IMR-90 (cell line): ENCODE results near the gene SYT2. TPM values are rescaled to one million over a fixed set of nuclear protein-coding genes. Genes with fewer than 3 reads are reported as not detected.

Experiments used
- ATAC-seq: fragments of 200-7000 bp; cut with Tn5 transposase; 2 replicates; pipeline ENCODE4 v1.9.1; 2020; ENCODE audit warnings: low read depth, mild to moderate bottlenecking, moderate library complexity
- BruUV-seq: library from RNA; stranded (reverse); fragments of 400-500 nt; replicated peaks from 2 replicates; lab custom pipeline; 2021; lab: Mats Ljungman, UMichigan
- CTCF ChIA-PET: fragments of 300-600 bp; formaldehyde crosslinking; extraction: SDS; loops from one replicate; lab custom pipeline; 2021; ENCODE audit warnings: antibody characterized with exemption; lab: Yijun Ruan, JAX
- POLR2A ChIA-PET: fragments of 300-600 bp; sonication (Branson Sonifier 250); formaldehyde crosslinking; loops from one replicate; lab custom pipeline; 2022; ENCODE audit warnings: antibody characterized with exemption; ENCODE audit not compliant: unreplicated experiment; lab: Charles Lee
- DNase-seq: peaks from one replicate; pipeline ENCODE4 v3.0.0; 2013
- H2AFZ ChIP-seq: replicated peaks from 2 replicates; pipeline ENCODE3; 2013; ENCODE audit warnings: low read length, mild to moderate bottlenecking; ENCODE audit not compliant: poor library complexity
- H2AK5ac ChIP-seq: 2 replicates; pipeline ENCODE4 v1.6.1; 2013; ENCODE audit warnings: low read depth, low read length, inconsistent platforms
- H2AK9ac ChIP-seq: replicated peaks from 2 replicates; pipeline ENCODE3; 2013; ENCODE audit warnings: mild to moderate bottlenecking, low read depth, low read length, moderate library complexity; ENCODE audit not compliant: poor library complexity
- H2BK120ac ChIP-seq: 2 replicates; pipeline ENCODE4 v1.6.1; 2013; ENCODE audit warnings: low read depth, low read length, inconsistent platforms
- H2BK15ac ChIP-seq: 3 replicates; pipeline ENCODE4 v1.6.1; 2013; ENCODE audit warnings: low read depth, low read length, inconsistent platforms
- H2BK20ac ChIP-seq: 2 replicates; pipeline ENCODE4 v1.6.1; 2013; ENCODE audit warnings: low read depth, mild to moderate bottlenecking, inconsistent platforms, low read length, moderate library complexity
- H2BK5ac ChIP-seq: 2 replicates; pipeline ENCODE4 v1.6.1; 2013; ENCODE audit warnings: mild to moderate bottlenecking, low read depth, low read length, inconsistent platforms; ENCODE audit not compliant: poor library complexity, severe bottlenecking
- H3K14ac ChIP-seq: replicated peaks from 2 replicates; pipeline ENCODE4 v1.6.1; 2013; ENCODE audit warnings: low read depth, low read length, inconsistent platforms
- H3K18ac ChIP-seq: 2 replicates; pipeline ENCODE4 v1.6.1; 2013; ENCODE audit warnings: low read depth, low read length, control low read depth
- H3K23ac ChIP-seq: 2 replicates; pipeline ENCODE4 v1.6.1; 2013; ENCODE audit warnings: low read depth, low read length, inconsistent platforms
- H3K27ac ChIP-seq: 2 replicates; pipeline ENCODE4 v1.5.1; 2013; ENCODE audit warnings: mild to moderate bottlenecking, control low read depth, low read length; ENCODE audit not compliant: insufficient read depth
- H3K27me3 ChIP-seq: 2 replicates; pipeline ENCODE4 v1.6.1; 2013; ENCODE audit warnings: low read length; ENCODE audit not compliant: control insufficient read depth, insufficient read depth
- H3K36me3 ChIP-seq: 2 replicates; pipeline ENCODE4 v1.6.1; 2013; ENCODE audit warnings: low read length, mixed read lengths; ENCODE audit not compliant: control insufficient read depth, insufficient read depth
- H3K4ac ChIP-seq: 2 replicates; pipeline ENCODE4 v1.6.1; 2013; ENCODE audit warnings: low read depth, low read length, inconsistent platforms
- H3K4me1 ChIP-seq: 2 replicates; pipeline ENCODE4 v1.6.1; 2013; ENCODE audit warnings: low read length, mixed read lengths; ENCODE audit not compliant: control insufficient read depth, insufficient read depth
- H3K4me2 ChIP-seq: 2 replicates; pipeline ENCODE4 v1.6.1; 2013; ENCODE audit warnings: low read depth, mild to moderate bottlenecking, control low read depth, low read length, moderate library complexity
- H3K4me3 ChIP-seq: 2 replicates; pipeline ENCODE4 v1.5.1; 2013; ENCODE audit warnings: low read depth, mild to moderate bottlenecking, control low read depth, low read length, moderate library complexity; ENCODE audit not compliant: insufficient read depth
- H3K56ac ChIP-seq: 2 replicates; pipeline ENCODE4 v1.6.1; 2013; ENCODE audit warnings: low read length, inconsistent platforms; ENCODE audit not compliant: insufficient read depth; ENCODE audit errors: extremely low read depth
- H3K79me1 ChIP-seq, 2 experiments: 2 replicates each; pipeline ENCODE4 v1.6.1; 2013; ENCODE audit warnings: low read length in 2 of 2, inconsistent platforms in 1 of 2, low read depth in 1 of 2
- H3K9ac ChIP-seq: 2 replicates; pipeline ENCODE4 v1.6.1; 2013; ENCODE audit warnings: low read depth, low read length, control low read depth
- H3K9me1 ChIP-seq: 2 replicates; pipeline ENCODE4 v1.6.1; 2013; ENCODE audit warnings: low read length, inconsistent platforms; ENCODE audit not compliant: insufficient read depth
- H3K9me3 ChIP-seq: 2 replicates; pipeline ENCODE4 v1.6.1; 2013; ENCODE audit warnings: low read length; ENCODE audit not compliant: control insufficient read depth, insufficient read depth
- H4K20me1 ChIP-seq: 2 replicates; pipeline ENCODE4 v1.6.1; 2013; ENCODE audit warnings: low read length, inconsistent platforms; ENCODE audit not compliant: insufficient read depth
- H4K5ac ChIP-seq: 2 replicates; pipeline ENCODE4 v1.6.1; 2013; ENCODE audit warnings: mild to moderate bottlenecking, low read depth, low read length, control low read depth
- H4K8ac ChIP-seq, 2 experiments: 2 replicates each; pipeline ENCODE4 v1.6.1; 2013; ENCODE audit warnings: low read depth in 2 of 2, low read length in 2 of 2, control low read depth in 1 of 2, inconsistent platforms in 1 of 2
- H4K91ac ChIP-seq: 2 replicates; pipeline ENCODE4 v1.6.1; 2013; ENCODE audit warnings: low read depth, low read length, inconsistent platforms; ENCODE audit not compliant: insufficient read depth
- BHLHE40 ChIP-seq: fragments of 150-350 bp; IDR thresholded peaks from 2 replicates; pipeline ENCODE4 v1.6.1; 2016; ENCODE audit warnings: mild to moderate bottlenecking, low read depth, low read length
- CEBPB ChIP-seq: IDR thresholded peaks from 2 replicates; pipeline ENCODE4 v1.6.1; 2012; ENCODE audit warnings: low read depth, low read length, improper control_type of control experiment
- CHD1 ChIP-seq: IDR thresholded peaks from 2 replicates; pipeline ENCODE4 v1.6.1; 2012; ENCODE audit warnings: low read depth, low read length, improper control_type of control experiment
- FOS ChIP-seq: fragments of 150-350 bp; IDR thresholded peaks from 2 replicates; pipeline ENCODE4 v1.6.1; 2016; ENCODE audit warnings: low read depth, low read length
- MAFK ChIP-seq: IDR thresholded peaks from 2 replicates; pipeline ENCODE4 v1.6.1; 2012; ENCODE audit warnings: low read depth, low read length, improper control_type of control experiment
- MAZ ChIP-seq: IDR thresholded peaks from 2 replicates; pipeline ENCODE4 v1.6.1; 2012; ENCODE audit warnings: low read depth, mild to moderate bottlenecking, low read length, improper control_type of control experiment, moderate library complexity, borderline replicate concordance
- MXI1 ChIP-seq: IDR thresholded peaks from 2 replicates; pipeline ENCODE4 v1.6.1; 2012; ENCODE audit warnings: low read depth, mild to moderate bottlenecking, low read length, moderate library complexity, borderline replicate concordance
- NFE2L2 ChIP-seq: fragments of 150-350 bp; IDR thresholded peaks from 2 replicates; pipeline ENCODE4 v1.6.1; 2016; ENCODE audit warnings: low read depth, mild to moderate bottlenecking, low read length
- POLR2A ChIP-seq: IDR thresholded peaks from 2 replicates; pipeline ENCODE4 v1.6.1; 2012; ENCODE audit warnings: mild to moderate bottlenecking, low read depth, low read length
- RAD21 ChIP-seq: IDR thresholded peaks from 2 replicates; pipeline ENCODE4 v1.6.1; 2012; ENCODE audit warnings: low read length, improper control_type of control experiment
- RCOR1 ChIP-seq: IDR thresholded peaks from 2 replicates; pipeline ENCODE4 v1.6.1; 2012; ENCODE audit warnings: mild to moderate bottlenecking, low read length, improper control_type of control experiment; ENCODE audit not compliant: insufficient replicate concordance
- RFX5 ChIP-seq: IDR thresholded peaks from 2 replicates; pipeline ENCODE4 v1.8.0; 2012; ENCODE audit warnings: low read depth, mild to moderate bottlenecking, low read length, moderate library complexity
- SMC3 ChIP-seq: fragments of 150-350 bp; IDR thresholded peaks from 2 replicates; pipeline ENCODE4 v1.6.1; 2016; ENCODE audit warnings: low read depth, mild to moderate bottlenecking, antibody characterized with exemption, low read length, moderate library complexity
- WGBS, 2 experiments: methylation state at CpG; one replicate each; pipeline versions ENCODE4 v1.1.5 to v1.1.7; 2013; ENCODE audit warnings: missing lambda C conversion rate in 2 of 2; ENCODE audit not compliant: insufficient read length in 1 of 2; ENCODE audit errors: extremely low coverage in 2 of 2; 5-methylcytosine and 5-hydroxymethylcytosine counted together
- dilution Hi-C: fragments of 300-500 bp; cut with HindIII; formaldehyde crosslinking; loops from one replicate; pipeline ENCODE4 v1.14.3; 2018; ENCODE audit warnings: low sequenced_read_pairs; ENCODE audit not compliant: unreplicated experiment
- in situ Hi-C: fragments of 300-500 bp; cut with MboI; formaldehyde crosslinking; loops from 3 replicates; pipeline ENCODE4 v1.14.3; 2019; ENCODE audit warnings: low sequenced_read_pairs, inconsistent platforms, mixed read lengths
- intact Hi-C: fragments of 100-400 bp; cut with micrococcal nuclease; formaldehyde crosslinking; loops from 2 replicates; pipeline ENCODE4 v1.10.0; 2022
- polyA plus RNA-seq, 3 experiments: library from polyadenylated mRNA; depleted of rRNA; stranded (reverse); fragments of >200 nt; gene quantifications; 2 replicates each; pipeline ENCODE4 v1.2.3, GENCODE V29; 2012; ENCODE audit warnings: low replicate concordance in 1 of 3
- total RNA-seq: library from RNA; depleted of rRNA; stranded (reverse); fragments of >200 nt; gene quantifications from 2 replicates; pipeline ENCODE4 v1.2.3, GENCODE V29; 2012
- TF ChIP-seq, protein P1 (sequence below): fragments of 150-350 bp; IDR thresholded peaks from 2 replicates; pipeline ENCODE4 v1.6.1; 2017; ENCODE audit warnings: mild to moderate bottlenecking, antibody characterized with exemption, low read length, low read depth
- TF ChIP-seq, protein P2 (sequence below): conservative IDR thresholded peaks from 2 replicates; pipeline ENCODE4 v1.5.1; 2012; ENCODE audit warnings: mild to moderate bottlenecking, low read depth, low read length, improper control_type of control experiment
- TF ChIP-seq, protein P3 (sequence below): fragments of 150-350 bp; IDR thresholded peaks from 2 replicates; pipeline ENCODE4 v1.6.1; 2016; ENCODE audit warnings: low read depth, mild to moderate bottlenecking, low read length, moderate library complexity, borderline replicate concordance

Gene SYT2
- total and polyA plus RNA-seq, 2 of the 4 experiments (the other 2 are of a cell fraction), result under 0.01 TPM

DNA sequence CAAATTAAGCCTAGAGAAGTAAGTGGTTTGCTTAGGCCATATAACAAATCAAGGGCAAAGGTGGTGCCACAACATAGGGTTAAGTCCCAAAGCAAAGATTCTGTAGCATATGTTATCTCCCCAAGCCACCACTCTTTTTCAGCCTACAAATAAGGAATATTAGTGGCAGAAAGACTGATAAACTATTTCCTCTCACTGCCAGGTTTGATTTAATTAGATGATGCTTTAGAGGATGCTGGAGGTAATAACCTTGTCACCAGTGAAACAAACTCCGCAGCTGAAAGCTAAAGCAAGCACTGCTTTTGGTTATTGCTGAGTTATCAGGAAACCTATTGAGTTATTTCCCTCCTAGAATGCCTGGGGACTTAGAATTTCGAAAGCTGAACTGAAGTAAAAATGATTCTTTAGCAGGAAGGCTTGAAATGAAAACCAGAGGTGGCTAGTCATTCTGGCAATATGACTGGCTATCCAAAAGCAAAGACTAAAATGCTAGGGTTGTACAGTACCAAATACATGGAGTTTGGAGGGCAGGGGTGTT is 145.2 kb downstream of the SYT2 start:
- Histone ChIP-seq H3K4me3 (no peak overlapping the region), H2AK5ac (no peak overlapping the region), H3K18ac (no peak overlapping the region), H4K20me1 (no peaks in the 10 kb centered on the region), H3K9ac (no peak overlapping the region), H3K9me1 (peaks cover 6% of the 10 kb centered on the region), H3K56ac (no peak overlapping the region), H4K5ac (no peak overlapping the region), H3K27me3 (no peaks in the 10 kb centered on the region), H2BK20ac (no peak overlapping the region), H2AFZ (no peak overlapping the region), H3K9me3 (no peaks in the 10 kb centered on the region), H4K8ac (no peak overlapping the region), H2BK120ac (no peak overlapping the region), H3K14ac (no peak overlapping the region), H3K27ac (no peak overlapping the region), H3K4me1 (peaks cover 15% of the 10 kb centered on the region), H3K4ac (no peak overlapping the region), H2BK5ac (no peak overlapping the region), H3K79me1 (no peaks in the 10 kb centered on the region), H3K36me3 (peaks cover 5% of the 10 kb centered on the region; the same call in 1 of the 2 replicates), H3K4me2 (no peak overlapping the region), H2BK15ac (no peak overlapping the region), H3K23ac (no peak overlapping the region), H4K91ac (no peak overlapping the region), H2AK9ac (no peak overlapping the region)
- ChIA-PET POLR2A (no interaction called here), CTCF (no interaction called here)
- TF ChIP-seq BHLHE40 (no peak), CHD1 (no peak), MAFK (no peak), MAZ (no peak), NFE2L2 (no peak), RAD21 (no peak), SMC3 (no peak), RCOR1 (no peak), RFX5 (no peak), CEBPB (no peak), FOS (no peak), POLR2A (no peak), MXI1 (no peak)
- TF ChIP-seq, protein P1, sequence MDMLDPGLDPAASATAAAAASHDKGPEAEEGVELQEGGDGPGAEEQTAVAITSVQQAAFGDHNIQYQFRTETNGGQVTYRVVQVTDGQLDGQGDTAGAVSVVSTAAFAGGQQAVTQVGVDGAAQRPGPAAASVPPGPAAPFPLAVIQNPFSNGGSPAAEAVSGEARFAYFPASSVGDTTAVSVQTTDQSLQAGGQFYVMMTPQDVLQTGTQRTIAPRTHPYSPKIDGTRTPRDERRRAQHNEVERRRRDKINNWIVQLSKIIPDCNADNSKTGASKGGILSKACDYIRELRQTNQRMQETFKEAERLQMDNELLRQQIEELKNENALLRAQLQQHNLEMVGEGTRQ, result no peak
- TF ChIP-seq, protein P2, sequence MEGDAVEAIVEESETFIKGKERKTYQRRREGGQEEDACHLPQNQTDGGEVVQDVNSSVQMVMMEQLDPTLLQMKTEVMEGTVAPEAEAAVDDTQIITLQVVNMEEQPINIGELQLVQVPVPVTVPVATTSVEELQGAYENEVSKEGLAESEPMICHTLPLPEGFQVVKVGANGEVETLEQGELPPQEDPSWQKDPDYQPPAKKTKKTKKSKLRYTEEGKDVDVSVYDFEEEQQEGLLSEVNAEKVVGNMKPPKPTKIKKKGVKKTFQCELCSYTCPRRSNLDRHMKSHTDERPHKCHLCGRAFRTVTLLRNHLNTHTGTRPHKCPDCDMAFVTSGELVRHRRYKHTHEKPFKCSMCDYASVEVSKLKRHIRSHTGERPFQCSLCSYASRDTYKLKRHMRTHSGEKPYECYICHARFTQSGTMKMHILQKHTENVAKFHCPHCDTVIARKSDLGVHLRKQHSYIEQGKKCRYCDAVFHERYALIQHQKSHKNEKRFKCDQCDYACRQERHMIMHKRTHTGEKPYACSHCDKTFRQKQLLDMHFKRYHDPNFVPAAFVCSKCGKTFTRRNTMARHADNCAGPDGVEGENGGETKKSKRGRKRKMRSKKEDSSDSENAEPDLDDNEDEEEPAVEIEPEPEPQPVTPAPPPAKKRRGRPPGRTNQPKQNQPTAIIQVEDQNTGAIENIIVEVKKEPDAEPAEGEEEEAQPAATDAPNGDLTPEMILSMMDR, result no peak
- TF ChIP-seq, protein P3, sequence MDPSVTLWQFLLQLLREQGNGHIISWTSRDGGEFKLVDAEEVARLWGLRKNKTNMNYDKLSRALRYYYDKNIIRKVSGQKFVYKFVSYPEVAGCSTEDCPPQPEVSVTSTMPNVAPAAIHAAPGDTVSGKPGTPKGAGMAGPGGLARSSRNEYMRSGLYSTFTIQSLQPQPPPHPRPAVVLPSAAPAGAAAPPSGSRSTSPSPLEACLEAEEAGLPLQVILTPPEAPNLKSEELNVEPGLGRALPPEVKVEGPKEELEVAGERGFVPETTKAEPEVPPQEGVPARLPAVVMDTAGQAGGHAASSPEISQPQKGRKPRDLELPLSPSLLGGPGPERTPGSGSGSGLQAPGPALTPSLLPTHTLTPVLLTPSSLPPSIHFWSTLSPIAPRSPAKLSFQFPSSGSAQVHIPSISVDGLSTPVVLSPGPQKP, result no peak
- intact Hi-C loops, result no loop called here
- no peak for DNase-seq
- BruUV-seq, result no TSS peak
- 100% methylated on average over 1 of the region's 2 CpGs; no CpG with 5 or more reads in 1 of the 2 experiments for WGBS, 2 experiments
- dilution Hi-C loops, result no loop called here
- in situ Hi-C loops, result no loop called here
- no peak for ATAC-seq
